Choroid plexus epithelial cell (primary cell): ENCODE data around the gene CST5.

ENCODE experiments used
- DNase-seq: peaks from one replicate; pipeline ENCODE4 v3.0.0-alpha.2; 2010; ENCODE audit warnings: low read depth
- H3K4me3 ChIP-seq: 2 replicates; pipeline ENCODE4 v1.5.1; 2011; ENCODE audit warnings: low read depth, mild to moderate bottlenecking, control low read depth, low read length, moderate library complexity
- CTCF ChIP-seq: conservative IDR thresholded peaks from 2 replicates; pipeline ENCODE4 v1.5.1; 2011; ENCODE audit warnings: low read depth, mild to moderate bottlenecking, control low read depth, inconsistent platforms, low read length, moderate library complexity

CST5 gene, protein sequence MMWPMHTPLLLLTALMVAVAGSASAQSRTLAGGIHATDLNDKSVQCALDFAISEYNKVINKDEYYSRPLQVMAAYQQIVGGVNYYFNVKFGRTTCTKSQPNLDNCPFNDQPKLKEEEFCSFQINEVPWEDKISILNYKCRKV

DNA sequence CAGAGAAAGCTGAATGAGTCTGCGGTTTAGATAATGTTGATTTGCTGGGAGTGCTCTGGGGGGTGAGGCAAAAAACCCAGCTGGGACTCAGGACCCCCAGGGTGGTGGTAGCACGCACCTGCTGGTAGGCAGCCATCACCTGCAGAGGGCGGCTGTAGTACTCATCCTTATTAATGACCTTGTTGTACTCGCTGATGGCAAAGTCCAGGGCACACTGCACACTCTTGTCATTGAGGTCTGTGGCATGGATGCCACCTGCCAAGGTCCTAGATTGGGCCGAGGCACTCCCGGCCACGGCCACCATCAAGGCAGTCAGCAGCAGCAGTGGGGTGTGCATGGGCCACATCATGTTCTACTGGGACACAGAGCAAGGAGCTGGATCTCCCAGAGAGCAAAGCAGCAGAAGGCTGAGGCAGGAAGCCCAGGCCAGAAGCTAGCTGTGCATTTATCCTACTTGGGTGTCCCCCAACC, at the start of gene CST5:
Gene CST5 (minus strand): TSS at position 421 of the 471 bp plus-strand sequence. CDS start 72 bp downstream, at position 349.
- H3K4me3 ChIP-seq, result no peak within 1 kb of the TSS
- no peak for TF ChIP-seq CTCF
- no peak for DNase-seq

GRCh38 chr20:23928788-23929187, 49.2 kb upstream of the CST5 start:
- no peak for DNase-seq
- H3K4me3 ChIP-seq, result no peak overlapping the region
- no peak for TF ChIP-seq CTCF

DNA sequence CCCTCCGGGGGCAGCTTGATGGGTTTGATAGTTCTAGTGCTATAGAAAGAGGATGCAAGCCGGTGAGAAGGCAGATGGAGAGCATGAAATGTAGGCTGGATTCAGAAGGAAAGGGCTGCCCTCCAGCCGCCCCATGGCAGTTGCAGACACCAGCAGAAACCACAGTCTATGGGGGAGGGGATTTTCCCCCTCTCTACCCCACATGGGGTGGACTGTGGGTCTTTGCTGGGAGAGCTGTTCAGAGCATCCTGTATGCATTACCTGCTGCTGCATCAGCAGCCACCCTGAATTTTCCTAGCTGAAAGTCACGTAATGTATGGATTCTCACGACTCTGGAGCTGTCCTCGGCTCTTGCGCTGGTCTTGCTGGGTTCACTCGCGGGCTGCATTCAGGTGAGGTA, 48.8 kb upstream of the CST5 start:
- no peak for DNase-seq
- H3K4me3 ChIP-seq, result no peak overlapping the region
- no peak for TF ChIP-seq CTCF

DNA sequence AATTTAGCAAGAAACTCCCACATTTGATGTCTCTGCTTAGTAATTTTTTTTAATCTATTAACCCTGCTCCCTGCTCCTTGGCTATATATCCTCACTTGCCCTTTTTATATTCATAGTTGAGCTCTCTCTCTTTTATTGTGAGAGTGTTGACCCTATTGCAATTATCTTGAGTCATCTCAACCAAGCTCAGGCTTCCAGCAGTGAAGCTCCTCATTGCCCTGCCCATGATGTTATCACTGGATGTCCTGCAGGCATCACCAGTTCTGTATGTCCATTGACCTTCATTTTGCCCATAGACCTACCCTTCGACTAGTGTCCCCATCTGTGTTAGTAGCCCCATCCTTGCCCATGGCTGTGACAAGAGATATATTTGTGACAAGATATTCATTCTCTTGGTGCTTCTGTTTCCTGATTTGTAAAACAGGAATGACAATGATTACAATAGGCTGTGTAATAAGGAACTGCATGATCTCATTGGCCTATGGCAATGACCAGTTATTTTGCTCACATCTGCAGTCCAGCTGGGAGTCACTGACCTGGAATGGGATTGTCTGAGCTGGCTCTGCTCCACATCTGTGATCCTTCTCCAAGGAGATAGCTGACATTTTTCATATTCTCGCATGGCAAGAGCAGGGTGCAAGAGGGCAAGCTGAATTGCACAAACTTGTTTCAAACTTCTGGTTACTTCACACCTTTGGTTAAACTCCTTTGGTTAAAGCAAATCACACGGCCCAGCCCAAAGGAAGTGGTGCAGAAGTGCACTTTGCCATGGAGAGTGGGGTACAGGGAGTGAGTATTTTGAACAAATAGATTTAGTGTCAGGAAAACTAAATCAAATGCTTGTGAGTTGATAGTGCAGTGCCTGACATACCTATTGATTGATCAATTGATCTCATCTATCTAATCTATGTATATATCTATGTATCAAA, 47.7 kb upstream of the CST5 start:
- H3K4me3 ChIP-seq, result no peak overlapping the region
- DNase-seq, result peak; percentile 34
- TF ChIP-seq CTCF, result no peak

DNA sequence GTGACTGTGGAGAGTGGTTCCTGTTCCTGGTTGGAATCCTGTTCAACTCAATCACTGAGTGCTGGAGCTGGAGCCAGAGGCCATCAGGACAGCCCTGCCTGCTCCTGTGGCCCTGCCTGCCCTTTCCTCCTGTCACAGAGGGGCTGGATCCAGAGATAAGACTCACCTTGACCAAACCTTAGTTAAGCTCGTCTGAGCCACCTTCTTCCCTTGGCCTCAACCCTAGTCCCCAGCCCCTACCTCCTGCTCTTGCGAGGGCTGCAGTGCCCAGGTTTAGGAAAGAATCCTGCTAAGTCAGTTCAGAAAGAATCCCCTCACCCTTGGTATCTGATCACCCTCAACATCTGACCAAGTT, 47.0 kb upstream of the CST5 start:
- DNase-seq, result no peak
- no peak overlapping the region for H3K4me3 ChIP-seq
- TF ChIP-seq CTCF, result no peak

- TF ChIP-seq CTCF, result no peak
- no peak for DNase-seq
- H3K4me3 ChIP-seq, result no peak overlapping the region
Measured at GRCh38 chr20:23925789-23926525, 46.4 kb upstream of the CST5 start.
